ENCODE data around the gene AQP12B. TPM values are rescaled to one million over a fixed set of nuclear protein-coding genes. Genes with fewer than 3 reads are reported as not detected.

AQP12B gene
- total RNA-seq, 1 donor: under 0.01 TPM

Small RNAs within 50 kb of the gene (small RNA-seq; reads per million reads assigned to genes)
- not detected for gene AC011298.3

Other genes with a start within 250 kb of the AQP12B start
- gene GPC1, start 247.2 kb downstream of the AQP12B start, total RNA-seq: 1.9 TPM
- 24.2 TPM for gene ANKMY1, start 124.9 kb downstream of the AQP12B start, total RNA-seq
- gene DUSP28, start 122.5 kb downstream of the AQP12B start, total RNA-seq: 8.3 TPM
- 45.0 TPM for gene RNPEPL1, start 114.4 kb downstream of the AQP12B start, total RNA-seq
- gene CAPN10, start 96.2 kb downstream of the AQP12B start, total RNA-seq: 36.6 TPM
- gene GPR35, start 57.4 kb downstream of the AQP12B start, total RNA-seq: 7.8 TPM
- not detected for gene AQP12A, start 9.0 kb upstream of the AQP12B start, total RNA-seq
- gene KIF1A, start 137.3 kb upstream of the AQP12B start, total RNA-seq: not detected
- gene AGXT, start 185.9 kb upstream of the AQP12B start, total RNA-seq: not detected
- not detected for gene MAB21L4, start 213.3 kb upstream of the AQP12B start, total RNA-seq
- not detected for gene CROCC2, start 223.5 kb upstream of the AQP12B start, total RNA-seq

Measured in hematopoietic multipotent progenitor cell (in vitro differentiated cells).